ENCODE results near the gene GABRR1.
"Not testable (repeated sequence)": the region's sequence is repeated elsewhere in the genome, so short reads cannot be mapped to it uniquely, and the experiment has no call there.

Gene GABRR1

DNA sequence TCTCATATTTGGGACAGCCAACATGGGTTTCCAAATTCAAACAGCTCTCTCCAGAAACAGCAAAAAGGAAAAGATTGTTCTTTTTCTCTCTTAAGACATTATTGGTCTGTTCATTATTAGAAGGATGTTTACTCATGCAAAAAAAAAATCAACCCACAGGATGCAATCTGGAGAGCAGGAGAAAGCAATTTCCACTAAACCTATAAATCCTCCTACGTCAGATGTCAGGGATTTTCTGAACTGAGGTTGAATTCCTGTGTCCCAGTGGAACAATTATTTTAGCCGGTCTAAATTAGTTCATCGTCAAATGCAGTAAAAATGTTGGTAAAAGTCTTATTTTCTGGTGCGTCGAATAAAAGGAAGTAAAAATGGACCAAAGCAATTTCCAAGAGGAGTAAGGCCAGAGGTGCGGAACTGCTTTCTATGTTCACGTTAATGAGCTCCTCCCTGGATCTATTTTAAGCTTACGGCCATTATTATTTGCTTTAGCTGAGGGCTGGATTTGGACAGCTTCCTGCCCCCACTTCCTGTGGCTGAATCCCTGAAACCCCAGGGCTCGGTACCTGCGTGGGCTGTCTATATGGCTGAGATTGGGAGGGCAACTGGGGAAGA is at the start of gene GABRR1:
TSS of gene GABRR1 (minus strand) at position 60 of the 612 bp plus-strand sequence. CDS start at position 24, 36 bp downstream.
- DNase-seq (ENCODE audit: low read depth in 2 of 2): no peak

DNA sequence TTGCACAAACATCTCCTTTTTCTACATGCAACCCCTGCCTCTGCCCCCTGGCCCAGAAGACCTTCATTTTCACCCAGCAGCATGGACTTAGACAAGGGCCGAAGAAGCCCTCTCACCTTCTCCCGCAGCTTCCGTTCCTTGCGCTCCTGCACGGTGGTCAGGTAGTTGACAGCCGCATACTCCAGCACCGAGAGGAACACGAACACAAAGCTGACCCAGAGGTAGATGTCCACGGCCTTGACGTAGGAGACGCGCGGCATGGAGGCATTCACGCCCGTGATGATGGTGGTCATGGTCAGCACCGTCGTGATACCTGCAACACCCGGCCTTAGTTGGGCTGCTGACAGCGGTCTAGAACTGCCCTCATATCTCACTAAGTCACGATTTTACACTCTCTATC is 47.1 kb upstream of the GABRR1 start:
- no peak for DNase-seq (ENCODE audit: low read depth in 2 of 2)

DNA sequence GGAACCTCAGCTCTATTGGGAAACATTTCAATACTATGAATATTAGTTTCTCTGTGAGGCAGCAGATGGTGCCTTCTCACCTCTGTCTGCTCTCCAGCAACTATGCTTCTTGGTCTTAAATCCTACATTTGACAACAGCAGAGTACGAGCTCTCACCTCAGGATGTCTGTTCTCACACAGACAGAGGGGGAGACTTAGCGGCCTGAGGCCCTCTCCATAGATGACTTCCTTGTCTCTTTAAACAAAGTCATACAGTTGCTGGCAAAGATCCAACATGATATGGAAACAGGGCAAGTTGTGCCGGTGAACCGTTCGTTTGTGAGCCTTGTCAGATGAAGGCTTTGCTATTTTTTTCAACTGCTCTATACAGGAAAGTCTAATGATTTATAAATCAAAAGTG is 43.7 kb upstream of the GABRR1 start:
- DNase-seq (ENCODE audit: low read depth in 2 of 2): no peak

DNA sequence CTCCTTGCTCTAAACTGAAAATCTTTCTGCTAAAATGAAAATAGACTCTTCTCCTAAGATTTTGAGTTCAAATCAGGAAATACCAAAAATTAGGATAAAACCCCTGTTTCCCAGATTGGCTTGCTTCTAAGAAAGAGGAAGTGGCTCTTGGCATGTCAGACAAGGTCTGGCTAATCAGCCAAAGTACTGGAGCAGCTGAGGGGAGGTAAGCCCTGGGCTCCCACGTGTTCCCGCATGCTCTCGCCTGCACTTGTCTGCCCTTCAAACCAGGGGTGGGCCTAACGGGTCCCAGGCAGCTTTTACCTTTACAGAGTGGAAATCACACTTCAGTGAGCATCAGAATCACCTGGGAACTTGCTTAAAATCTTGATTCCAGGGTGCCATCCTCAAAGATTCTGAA is 43.2 kb upstream of the GABRR1 start:
- no peak for DNase-seq (ENCODE audit: low read depth in 2 of 2)

DNA sequence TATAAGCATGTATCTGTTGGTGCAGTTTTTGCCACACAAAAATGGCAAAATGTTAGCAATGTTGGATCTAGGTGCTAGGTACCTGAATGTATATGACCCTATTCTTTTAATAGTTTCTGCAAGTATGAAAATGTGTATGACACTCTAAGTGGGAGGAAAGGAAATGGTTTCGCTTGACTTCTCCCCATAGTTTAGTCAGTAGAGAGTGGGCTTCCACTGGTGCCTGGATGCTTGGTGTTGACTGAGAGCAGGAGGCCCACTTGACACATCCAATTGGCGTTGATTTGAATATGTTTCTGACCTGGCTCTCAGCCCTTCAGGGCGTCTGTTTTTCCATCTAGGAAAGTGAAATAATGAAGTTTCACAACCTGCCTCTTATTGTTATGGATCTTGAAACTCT is 41.8 kb upstream of the GABRR1 start:
- no peak for DNase-seq (ENCODE audit: low read depth in 2 of 2)

DNA sequence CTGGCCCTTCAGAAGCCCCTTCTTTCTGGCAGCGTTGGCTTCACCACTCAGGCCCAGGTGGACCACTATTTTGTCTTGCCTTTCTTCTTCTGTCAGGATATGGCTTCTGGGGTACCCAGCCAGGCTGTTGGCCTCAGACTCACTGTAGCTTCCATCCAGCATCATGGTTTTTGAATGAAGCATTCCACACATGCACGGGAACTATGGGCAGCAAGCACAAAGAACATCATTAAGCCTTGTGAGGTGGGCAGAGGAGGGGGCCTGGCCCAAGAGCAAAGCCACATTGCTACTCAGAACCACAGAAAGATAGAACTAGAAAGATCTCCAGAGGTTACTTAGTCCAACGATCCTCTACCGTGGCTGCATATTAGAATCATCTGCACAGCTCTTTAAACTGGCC is 40.6 kb upstream of the GABRR1 start:
- DNase-seq (ENCODE audit: low read depth in 2 of 2): no peak

DNA sequence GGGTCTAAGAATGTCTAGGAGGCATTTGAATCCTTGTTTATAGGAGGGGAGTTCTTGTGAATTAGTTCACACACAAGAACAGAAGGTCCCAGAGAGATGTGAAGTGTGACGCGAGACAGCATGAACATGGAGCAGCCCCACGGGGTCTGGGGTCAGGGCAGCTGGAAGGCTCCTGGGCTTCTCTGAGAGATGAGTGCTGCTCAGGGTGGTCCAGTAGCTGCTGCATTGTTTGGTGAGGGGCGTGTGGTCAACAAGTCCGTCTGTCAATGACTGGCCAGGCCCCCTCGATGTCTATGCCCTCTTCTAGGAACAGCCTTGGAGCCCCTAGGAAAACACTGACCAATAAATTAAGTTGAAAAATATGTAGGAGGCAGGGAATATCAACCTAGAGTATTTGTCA is 40.2 kb upstream of the GABRR1 start:
- DNase-seq (ENCODE audit: low read depth in 2 of 2): no peak

DNA sequence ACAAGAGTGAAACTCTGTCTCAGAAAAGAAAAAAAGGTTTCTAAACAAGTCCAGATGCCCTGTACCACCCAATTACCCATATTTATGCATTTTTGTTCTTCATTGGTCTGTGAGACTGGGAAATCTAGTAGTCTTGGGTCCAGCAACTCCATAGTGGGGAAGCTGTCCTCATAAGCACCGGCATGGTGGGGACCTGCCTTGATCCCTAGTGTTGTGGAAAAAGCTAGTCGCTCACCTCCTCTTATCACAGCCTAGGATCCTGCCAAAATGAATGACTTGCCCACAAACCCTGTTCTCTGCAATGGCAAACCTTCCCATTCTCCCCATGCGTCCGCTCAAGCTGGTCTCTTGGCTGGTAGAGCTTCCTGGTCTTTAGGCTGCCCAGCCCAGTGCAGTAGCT is 38.3 kb upstream of the GABRR1 start:
- no peak for DNase-seq (ENCODE audit: low read depth in 2 of 2)

DNA sequence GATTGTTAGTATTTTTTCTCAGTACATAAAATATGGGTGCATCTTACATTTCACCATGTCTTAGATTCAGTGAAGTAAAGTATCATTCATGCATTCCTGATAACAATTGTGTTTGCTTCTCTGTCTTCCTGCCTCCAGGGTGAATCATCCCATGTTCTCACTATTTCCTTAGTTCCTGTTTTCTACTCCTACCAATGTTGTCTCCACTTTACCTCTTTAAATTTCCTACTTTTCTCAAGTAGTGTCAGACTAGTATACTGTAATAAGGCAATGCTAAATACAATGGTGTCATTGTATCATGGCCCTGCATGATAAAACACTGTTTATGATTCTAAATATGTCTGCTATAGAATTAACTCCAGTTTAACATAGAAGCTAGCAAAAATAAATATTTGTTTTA is 37.4 kb upstream of the GABRR1 start:
- no peak for DNase-seq (ENCODE audit: low read depth in 2 of 2)

DNA sequence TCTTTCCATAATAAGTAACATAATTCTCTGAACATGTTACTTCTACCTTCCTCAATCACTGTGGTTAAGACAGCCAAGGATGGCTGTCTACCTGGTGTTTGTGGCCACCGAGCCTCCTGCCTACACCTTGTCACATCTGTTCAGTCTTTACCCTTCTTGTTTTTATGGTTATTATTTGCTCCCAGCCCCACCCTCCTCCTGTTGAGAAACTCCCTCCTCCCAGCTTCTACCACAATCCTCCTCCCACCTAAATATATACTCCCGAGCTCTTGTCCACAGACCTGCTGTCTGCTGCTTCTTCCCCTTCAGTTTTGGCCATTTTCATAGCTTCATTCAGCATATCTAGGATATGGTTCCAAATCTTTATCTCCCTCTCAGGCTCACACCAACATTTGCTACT is 35.7 kb upstream of the GABRR1 start:
- no peak for DNase-seq (ENCODE audit: low read depth in 2 of 2)

DNA sequence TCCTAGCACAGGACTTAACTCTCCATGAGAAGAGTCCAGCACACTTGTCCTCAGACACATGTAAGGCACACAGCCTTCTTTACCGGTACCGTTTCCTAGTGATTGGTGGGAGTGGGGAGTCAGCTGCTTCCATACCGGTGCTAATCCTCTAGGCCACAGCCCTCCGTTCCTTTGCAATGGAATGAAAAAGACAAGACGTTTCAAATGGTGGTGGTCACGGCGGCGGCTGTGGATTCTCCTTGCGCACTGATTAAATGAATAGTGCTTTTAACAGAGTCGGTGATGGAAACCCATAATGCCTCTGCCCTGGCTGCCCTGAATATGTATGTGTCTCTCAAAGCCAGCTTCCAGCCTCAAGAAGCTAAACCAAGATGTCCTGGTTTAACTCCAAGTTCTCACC is 34.8 kb upstream of the GABRR1 start:
- no peak for DNase-seq (ENCODE audit: low read depth in 2 of 2)

DNA sequence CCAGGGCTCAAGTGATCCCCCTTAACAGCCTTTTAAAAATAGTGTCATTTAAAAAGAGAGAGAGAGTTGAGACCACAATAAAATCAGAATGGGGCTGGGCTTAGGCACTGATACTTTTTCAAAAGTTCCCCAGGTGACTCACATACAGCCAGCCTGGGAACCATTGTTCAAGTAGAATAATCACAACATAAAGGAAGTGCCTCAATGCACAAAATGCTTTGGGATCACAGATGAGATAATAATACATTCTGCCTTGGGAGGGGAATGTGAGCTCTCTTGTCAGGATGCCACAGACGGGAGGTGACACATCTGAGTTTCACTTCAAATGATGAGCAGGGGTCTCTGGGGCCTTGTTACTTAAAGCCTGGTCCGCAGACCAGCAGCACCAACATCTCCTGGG is 34.0 kb upstream of the GABRR1 start:
- no peak for DNase-seq (ENCODE audit: low read depth in 2 of 2)

DNA sequence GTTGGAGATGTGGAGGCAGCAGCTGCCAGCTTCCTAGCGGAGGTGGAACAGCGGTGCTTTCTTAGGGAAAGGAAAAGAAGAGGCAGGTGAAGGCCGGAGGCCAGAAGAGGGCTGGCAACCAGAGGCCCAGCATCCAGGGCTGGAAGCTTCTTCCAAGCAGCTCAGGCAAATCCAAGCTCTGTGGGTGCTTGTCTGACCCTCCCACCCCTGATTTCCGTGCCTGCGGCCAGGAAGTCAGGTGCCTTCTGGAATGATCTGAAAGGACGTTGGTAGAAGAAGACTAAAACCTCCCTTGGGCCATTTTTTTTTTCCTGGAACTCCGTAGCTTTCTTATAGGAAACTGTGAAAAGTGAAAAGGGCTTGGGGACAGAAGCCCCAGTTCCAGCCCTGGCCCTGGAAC is 33.1 kb upstream of the GABRR1 start:
- DNase-seq (ENCODE audit: low read depth in 2 of 2): no peak

DNA sequence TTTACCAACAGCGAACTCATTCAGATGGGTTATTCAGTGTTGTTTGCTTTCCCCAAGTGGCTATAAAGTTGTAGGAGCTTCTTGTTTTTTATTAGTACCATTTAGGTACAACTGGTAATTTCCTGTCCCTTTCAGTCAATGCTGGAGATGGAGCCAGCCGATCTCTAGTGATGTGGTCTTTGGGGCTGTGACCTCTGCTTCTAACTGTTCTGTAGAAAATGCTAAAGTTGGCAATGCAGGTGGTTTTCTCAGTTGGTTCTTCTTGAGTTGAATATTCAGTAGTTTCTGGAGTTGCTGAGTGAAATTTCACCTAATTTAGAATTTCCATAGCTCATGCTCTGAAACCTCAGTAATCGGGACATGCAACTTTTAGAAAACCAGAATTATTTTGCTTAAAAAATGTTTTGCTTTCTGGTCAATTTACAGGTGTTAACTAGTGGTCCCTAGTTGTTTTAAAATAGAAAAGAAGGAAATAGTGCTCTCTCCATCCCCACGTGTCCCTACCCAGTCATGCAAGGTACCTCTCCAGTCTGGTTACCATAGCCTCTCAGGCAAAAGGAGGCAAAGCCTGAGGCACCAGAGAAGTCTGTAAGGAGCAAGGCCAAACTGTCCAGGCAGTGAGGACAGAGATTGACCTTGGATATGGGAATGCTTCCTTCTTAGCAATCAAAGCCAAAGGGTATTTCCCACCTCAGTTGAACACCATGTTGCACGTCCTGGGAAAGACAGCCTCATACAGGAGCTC is 27.3 kb upstream of the GABRR1 start:
- DNase-seq (ENCODE audit: low read depth in 2 of 2): no peak

DNA sequence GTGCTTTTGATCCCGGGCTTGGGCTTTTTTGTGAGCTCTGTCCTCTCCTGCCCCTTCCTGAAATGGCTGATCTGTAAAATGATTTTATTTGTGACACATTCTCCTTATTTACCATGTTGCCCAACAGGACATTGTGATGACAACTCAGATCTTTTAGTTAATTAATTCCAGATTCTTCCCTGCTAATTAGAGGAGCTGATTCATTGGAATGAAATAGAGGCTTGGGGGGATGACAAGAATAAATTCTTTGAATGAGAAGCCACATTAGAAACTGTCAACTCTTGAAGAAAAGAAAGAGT is 26.1 kb upstream of the GABRR1 start:
- DNase-seq (ENCODE audit: low read depth in 2 of 2): no peak

DNA sequence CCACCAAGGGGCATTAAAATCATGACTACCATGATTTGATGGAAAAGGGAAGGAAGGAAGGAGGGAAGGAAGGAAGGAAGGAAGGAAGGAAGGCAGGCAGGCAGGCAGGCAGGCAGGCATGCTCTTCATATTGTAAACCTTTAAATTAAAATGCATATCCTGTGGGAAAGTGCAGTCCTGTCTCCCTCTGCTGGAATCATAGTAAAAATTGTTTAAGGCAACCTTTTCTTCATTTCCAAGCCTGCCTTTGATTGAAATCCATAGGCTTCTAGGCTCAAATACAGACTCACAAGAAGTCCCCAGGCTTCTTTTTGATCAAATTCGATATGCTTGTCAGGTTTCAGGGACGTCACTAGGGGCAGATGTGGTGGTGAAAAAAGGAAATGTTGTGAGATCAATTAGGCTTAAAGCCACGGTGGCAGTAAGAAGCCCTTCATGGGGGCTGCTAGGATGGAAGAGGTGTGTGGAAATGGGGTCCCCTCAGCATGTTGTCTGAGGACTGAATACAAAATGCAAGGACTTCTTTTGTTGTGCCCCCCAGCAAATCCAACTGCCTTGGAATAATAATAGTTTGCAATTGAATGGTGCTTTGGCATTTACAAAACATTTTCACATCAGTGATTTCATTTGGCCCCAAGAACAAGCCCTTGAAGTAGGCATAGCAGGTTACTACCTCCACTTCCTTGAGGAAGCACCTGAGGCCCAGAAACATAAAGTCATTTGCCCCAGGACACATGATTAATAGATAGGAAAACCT is 25.6 kb upstream of the GABRR1 start:
- DNase-seq (ENCODE audit: low read depth in 2 of 2): no peak

DNA sequence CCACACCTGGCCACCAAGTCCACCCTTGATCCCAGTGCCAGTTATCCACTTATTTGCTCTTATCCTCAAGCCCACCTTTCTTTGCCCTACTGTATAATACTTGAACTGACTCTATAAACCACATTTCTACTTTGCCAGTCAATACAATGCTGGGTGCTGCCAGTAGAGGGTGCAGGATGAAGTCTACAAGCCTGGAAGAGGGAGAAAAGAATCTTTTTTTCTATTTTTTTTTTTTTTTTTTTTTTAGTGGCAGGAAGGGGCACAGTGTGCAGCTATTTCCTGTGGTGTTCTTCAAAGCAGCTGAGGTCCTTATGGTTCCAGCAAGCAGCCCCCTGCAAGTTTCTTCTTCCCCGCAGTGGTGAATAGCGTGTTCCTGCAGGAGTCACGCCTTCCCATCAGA is 22.2 kb upstream of the GABRR1 start:
- no peak for DNase-seq (ENCODE audit: low read depth in 2 of 2)

DNA sequence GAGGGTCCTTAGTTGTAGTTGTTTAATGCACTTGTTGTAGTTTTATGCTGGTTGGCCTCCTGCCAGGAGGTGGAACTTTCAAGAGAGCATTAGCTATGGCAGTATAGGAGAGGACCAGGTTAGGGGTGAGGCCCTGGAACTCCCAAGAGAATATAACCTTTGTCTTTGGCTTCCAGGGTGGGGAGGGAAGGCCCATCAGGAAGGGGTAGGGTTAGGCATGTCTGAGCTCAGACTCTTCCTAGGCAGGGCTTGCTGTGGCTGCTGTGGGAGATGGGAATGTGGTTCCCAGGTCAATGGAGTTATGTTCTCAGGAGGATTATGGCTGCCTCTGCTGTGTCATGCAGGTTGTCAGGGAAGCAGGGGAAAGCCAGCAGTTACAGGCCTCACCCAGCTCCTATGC is 20.0 kb upstream of the GABRR1 start:
- DNase-seq (ENCODE audit: low read depth in 2 of 2): no peak

DNA sequence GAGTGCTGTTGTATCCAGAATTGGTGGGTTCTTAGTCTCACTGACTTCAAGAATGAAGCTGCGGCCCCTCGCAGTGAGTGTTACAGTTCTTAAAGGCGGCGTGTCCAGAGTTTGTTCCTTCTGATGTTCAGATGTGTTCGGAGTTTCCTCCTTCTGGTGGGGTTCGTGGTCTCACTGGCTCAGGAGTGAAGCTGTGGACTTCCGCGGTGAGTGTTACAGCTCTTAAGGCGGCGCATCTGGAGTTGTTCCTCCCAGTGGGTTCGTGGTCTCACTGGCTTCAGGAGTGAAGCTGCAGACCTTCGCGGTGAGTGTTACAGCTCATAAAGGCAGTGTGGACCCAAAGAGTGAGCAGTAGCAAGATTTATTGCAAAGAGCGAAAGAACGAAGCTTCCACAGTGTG is 16.4 kb upstream of the GABRR1 start:
- DNase-seq (ENCODE audit: low read depth in 2 of 2): not testable (repeated sequence)

DNA sequence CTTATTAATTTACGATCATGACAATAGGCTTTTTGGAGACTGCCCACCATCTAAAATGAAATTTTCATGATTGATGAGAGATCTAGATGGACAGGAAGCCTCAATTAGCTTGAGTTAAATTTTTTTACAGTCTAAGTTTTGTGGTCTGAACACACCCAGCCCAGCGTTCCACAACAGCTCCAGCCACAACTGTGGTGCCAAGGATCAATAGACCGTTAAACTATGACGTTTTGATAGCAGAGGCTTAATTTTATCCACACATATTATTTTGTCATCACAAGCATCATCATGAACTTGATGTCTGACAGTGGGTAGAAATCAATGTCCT is 5.5 kb upstream of the GABRR1 start:
- DNase-seq (ENCODE audit: low read depth in 2 of 2): no peak

DNA sequence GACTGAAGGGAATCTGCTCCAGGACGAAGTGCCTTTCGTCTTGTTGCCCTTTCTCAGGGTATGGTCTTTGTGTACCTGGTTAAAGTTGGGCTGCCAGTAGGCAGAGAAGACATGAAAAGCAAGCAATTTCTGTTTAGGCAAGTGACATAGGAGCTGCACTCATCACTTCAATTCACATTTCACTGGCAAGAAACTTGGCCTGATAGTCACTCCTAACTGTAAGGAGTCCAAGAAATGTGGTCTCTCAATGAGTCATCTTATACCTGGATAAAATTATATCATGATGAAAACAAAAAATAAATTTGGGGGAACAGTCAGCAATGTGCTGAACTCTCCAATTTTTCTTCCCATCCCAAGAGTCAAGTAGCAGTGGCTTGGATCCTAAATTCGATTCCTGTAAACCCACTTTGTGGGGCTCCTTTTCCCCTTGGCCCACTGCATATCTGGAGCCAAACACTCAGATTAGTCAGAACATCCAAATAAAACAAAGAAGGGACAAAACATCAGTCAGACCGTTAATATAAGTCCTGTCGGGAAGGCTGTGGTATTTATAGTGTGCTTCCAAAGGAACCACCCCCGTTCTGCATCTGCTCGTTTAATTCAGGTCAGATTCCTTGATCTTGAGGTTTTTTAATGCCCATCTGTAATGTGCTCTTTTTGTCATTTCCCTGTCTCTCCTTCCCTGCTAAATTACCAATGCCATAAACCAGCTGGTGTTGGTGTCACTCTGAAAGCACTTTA is 5.0 kb upstream of the GABRR1 start:
- no peak for DNase-seq (ENCODE audit: low read depth in 2 of 2)

DNA sequence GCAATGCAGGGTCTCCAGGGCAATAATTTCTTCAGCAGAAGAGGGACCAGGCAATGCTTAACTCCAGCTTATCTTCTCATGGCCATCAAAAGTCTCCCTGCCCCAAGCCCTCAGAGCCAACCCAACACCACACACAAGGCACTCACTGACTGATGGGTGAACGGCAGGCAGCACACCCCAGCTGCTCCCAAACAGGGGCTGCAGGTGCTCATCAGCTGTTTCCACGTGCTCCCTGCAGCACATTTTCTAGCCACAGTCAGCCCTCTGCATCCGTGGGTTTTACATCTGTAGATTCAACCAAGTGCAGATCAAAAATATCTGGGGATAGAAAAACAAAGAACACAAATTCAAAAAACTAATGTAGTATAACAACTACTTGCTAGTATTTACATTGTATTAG is 4.0 kb upstream of the GABRR1 start:
- no peak for DNase-seq (ENCODE audit: low read depth in 2 of 2)

DNA sequence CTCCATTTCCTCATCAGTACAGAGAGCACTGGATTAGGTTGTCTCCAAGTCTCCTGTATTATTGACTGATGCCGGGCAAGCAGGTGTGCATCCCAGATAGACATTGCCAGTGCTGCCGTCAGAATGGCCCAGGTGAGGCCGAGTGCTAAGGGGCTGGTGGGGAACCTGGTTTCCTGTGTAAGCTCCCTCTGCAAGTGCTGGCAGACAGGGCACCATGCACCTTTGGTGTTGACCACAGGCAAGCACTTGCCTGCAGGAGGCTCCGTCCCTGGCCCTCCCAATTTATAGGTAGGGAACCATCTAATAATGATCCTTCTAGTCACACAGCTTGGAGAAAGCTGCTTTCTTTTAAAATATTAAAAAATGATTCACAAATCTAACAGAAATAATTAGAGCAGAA is 747 bp downstream of the GABRR1 start:
- no peak for DNase-seq (ENCODE audit: low read depth in 2 of 2)
